Head of caudate nucleus (tissue), 42 donors: Measurements from ENCODE around the gene LILRA6.
"Not testable (repeated sequence)": the region's sequence is repeated elsewhere in the genome, so short reads cannot be mapped to it uniquely, and the experiment has no call there.

ENCODE experiments used
- DNase-seq, 42 donors: peaks; one replicate each; pipeline versions ENCODE4 v3.0.0 to v3.0.0-alpha.2; 2020 to 2021; ENCODE audit warnings: mixed read lengths in 7 of 42
- intact Hi-C: fragments of 100-400 bp; cut with DNase I; formaldehyde crosslinking; loops from one replicate; pipeline ENCODE4 v1.15.0; 2022

Gene LILRA6

DNA sequence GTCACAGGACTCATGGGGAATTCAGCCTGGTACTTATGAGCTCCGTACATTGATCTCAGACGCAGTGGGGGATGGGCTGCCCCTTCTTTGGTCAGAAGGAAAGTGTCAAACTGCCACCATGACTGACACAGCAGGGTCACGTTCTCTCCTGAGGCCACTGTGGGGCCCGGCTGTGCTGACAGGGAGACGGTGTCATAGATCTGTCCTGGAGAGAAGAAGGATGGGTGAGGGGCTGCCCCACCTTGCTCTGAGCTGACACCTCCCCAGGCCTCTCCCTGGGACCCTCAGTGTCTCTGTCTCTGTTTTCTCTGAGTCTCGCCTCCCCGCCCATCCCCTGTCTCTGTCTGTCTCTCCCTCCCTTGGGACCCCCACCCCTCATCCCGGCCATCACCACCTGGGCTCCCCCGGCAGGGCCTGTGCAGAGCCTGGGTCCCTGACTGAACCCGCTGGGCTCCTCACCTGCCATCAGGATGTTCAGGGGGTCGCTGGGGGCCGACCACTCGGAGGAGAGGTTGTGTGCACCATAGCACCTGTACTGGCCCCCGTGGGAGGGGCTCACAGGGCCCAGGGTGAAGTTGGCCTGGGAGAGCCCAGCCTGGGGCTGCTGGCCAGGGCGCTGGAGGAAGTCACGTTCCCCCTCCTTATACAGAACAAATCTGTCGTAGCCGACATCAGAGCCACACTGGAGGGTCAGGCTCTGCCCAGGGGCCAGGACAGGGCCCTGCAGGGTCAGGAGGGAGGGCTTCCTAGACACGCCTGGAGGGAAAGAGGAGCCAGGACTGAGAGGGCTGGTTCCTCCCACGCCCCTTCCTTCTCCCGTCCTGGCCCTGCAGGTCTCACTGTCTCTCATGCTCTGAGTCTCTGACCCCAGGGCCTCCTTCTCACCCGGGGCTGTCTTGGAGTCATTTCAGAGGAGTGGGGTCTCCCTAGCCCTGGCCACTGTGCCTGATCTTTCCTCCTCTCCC is 1.9 kb downstream of the LILRA6 start:
- intact Hi-C loops, DNase-seq: not testable (repeated sequence)

DNA sequence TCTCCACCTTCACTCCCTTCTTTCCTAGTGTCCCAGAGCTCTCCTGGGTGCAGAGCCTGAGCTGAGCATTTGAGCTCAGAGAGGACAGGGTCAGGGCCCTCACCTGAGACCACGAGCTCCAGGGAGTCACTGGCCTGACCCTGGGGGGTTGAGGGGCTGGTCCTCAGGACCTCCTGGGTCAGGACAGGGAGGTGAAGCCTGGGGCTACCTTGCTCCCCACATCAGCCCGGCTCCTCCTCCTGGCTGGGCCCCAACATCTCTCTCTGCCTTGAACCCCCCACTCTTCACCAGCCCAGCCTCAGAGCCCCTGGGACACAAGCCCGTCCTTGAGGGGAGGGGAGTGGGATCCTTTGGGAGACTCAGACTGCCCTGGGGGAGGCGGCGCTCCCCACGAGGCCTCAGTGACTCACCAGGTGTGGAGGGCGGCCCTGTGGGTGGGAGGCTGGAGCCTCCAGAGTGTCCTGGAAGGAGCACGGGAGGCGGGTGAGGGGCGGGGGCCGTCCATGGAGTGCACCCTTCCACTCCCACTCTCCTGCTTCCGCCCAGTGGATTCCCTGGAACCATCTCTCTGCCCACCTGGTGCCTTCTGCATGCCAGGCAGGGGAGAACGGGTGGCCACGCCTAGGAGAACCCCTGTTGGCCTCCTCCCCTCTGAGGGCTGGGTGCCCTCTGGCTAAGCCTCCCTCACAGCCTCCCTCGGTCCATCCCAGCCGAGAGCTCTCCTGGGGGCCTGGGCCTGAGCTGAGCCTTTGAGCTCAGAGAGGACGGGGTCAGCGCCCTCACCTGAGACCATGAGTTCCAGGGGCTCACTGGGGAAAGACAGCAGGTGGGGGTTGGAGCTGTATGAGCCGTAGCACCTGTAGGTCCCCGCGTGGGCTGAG is 2.9 kb downstream of the LILRA6 start:
- not testable (repeated sequence) for DNase-seq

DNA sequence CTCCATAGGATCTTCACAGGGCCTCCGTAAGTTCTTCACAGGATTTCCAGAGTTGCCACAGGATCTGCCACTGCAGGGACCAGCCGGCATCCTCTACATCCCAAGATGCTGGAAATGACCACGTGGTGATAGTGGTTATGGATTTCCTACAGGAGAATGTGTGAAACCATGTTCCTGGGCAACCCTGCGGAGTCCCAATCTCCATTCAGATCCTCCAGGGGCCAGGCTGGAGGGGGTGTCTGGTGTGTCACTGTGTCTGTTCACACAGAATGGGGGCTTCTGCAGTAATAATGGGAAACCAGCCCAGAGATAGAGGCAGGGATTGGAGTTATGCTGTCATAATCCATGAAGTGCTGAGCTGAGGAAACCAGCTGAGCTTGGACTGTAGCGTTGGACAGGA is 8.6 kb downstream of the LILRA6 start:
- intact Hi-C loops = loop anchor here (5.0 kb wide), 1 partner anchor 67 kb away; no protein-coding TSS in a partner anchor
- no peak for DNase-seq

More for the DNA sequence above, 2.9 kb downstream of the LILRA6 start:
- intact Hi-C loops = not testable (repeated sequence)

DNA sequence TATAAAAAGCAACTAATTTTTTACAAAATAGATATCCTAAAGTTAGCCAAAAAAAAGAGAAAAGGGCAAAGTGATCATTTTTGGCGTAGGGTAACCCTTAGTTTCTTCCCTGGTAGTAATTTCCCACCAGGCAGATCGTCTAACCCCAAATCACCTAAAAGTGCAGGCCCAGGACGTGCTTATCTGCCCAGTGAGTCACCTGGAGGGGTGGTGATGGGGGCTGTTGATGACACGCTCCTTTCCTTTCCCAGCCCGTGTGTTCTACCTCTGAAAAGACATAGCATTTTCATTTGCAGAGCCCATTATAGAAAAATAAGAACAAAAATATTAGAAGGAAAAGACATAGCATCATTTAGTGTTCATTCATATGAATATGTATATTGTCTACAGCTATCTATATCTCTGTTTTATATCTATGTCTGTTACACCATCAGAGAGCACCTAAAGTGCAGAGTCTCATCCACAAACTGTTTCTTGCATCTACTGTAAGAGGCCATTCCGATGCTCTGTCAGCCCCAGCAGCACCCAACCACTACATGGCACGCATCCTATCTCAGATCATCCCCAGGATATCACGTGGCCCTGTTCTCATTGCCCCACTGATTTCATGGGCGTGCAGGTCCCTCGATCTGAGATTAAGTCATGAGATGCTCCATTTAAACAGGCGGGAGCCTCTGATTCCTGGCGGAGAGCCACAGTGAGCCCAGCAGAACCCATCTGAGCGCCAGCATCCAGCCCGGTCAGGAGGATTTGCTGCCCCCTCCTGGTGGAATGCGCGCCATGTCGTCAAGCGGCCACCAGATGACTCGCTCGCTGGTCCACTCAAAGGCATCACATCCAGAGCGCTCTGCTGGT is 11.3 kb downstream of the LILRA6 start:
- intact Hi-C loops = loop anchor here (5.0 kb wide), 1 partner anchor 64 kb away; no protein-coding TSS in a partner anchor

DNA sequence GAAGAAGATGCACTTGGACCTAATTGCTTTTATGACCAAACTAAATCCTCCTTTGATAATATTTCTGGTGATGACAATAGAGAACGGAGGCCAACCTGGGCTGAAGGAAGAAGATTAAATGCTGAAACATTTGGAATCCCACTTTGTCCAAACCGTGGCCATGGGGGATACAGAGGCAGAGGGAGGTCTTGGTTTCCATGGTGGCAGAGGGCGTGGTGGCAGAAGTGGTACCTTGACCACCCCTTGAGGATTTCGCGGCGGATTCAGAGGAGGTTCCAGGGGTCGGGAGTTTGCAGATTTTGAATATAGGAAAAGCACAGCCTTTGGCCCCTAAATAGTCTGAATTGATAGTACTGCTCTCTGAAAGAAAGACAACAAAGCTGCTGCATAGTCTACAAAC is 12.6 kb downstream of the LILRA6 start:
- intact Hi-C loops = loop anchor here (5.0 kb wide), 1 partner anchor 63 kb away; no protein-coding TSS in a partner anchor
- peak in 1 of 42 donors; percentile 6 for DNase-seq

More for the DNA sequence above, 11.3 kb downstream of the LILRA6 start:
- peak; percentile 74 to 96 (median 91) for DNase-seq

DNA sequence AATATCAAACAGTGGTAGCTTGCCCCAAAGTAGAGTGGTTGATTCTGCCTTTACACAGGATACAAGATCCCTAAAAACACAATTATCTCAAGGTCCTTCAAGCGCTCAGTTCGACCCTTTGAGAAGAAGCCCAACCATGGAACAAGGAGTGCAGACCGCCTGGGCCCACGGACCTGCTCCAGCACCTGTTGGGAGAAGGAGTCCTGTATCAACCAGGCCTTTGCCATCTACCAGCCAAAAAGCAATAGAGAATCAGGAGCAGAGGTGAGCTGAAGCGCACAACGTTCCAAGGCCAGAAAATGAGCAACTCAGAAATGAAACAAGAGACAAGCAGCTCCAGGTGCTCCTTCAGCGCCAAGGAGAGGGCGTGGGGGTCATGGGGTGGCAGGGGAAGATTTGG is 13.4 kb downstream of the LILRA6 start:
- intact Hi-C loops = no loop called here
- DNase-seq = no peak

DNA sequence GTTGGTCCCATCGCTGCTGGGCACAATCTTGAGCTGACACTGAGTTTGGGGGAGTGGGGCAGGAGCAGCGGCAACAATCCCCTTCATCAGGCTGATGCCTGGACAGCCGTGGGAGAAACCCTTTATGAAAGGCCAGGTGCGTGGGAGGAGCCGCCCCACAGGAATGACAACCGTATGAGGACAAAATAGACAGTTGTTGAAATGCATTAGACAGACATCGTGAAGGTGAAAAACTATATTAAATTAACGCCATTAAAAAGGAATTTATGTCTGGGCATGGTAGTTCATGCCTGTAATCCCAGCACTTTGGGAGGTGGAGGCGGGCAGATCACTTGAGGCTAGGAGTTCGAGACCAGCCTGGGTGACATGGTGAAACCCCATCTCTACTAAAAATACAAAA is 18.0 kb downstream of the LILRA6 start:
- DNase-seq, intact Hi-C loops: not testable (repeated sequence)

DNA sequence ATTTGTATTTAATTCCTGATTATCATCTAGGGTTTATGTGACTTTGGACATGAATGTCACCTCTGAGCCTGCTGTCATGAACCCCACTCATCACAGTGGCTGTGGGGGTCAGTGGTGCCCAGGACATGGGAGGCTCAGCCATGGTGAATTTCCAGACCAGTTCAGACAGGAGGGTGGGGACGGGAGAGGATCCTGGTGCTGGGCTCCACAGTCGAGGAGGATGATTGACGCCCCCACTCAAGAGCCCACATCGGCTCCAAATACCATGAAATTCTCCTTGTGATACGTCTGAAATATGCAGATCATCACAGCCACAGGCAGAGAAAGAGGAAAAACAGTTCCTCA is 18.7 kb downstream of the LILRA6 start:
- intact Hi-C loops, DNase-seq: not testable (repeated sequence)

DNA sequence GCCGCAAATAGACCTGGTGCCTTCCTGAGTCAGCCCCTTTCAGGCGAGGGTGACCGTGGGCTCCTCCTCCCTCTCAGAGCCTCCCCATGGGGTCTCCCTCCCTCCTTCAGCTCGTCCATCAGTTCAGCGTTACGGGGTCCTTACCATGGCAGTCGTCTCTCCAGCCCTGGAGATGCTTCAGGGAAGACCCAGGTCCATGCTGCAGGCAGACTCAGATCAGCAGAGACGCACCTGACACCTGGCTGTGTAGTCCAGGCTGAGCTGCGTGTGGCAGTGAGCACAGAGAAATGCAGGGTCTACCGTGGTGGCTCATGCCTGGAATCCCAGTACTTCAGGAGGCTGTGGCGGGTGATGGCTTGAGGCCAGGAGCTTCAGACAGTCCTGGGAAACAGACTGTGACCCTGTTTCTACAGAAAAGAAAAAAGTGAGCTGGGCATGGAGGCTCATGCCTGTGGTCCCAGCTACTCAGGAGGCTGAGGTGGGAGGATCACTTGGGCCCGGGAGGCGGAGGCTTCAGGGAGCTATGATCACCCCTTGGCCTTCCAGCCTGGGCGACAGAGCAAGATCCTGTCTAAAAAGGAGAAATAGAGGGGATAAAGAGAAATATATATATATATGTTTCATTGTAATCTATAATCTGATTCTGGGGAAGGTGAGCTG is 19.2 kb downstream of the LILRA6 start:
- DNase-seq, intact Hi-C loops: not testable (repeated sequence)

DNA sequence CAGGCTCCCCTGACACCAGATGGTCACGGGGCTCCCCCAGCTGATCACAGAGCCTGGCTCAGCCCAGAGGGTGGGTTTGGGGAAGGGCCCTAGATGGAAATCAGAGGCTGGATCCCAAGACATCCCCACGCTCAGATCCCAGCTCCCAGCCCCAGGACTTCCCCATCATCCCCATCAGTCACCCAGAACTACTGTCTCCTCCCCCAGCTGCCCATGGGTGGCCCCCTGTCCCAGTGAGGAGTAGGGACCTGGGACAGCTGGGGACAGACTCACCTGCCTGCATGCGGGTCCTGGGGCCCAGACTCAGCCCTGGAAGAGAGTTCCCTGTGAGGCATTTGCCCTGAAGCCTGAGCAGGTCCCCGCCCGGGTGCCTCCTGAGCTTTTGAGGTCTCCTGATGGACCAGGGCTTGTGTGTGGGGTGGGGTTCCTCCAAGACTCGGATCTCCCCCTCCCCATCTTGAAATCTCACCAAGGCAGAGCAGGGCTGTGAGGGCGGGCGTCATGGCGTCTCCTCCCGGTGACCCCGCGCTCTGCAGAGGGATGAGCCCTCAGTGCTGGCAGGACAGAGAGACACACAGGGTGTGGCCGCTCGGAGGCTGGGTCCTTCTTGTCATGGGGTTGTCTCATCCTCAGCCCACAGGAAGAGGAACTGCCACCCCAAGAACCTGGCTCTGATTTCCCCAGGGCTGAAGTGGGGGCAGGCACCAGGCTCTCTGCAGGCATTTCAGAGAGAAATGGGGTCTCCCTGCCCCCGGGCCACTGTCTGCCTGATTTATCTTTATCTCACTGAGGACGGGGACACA is 19.9 kb downstream of the LILRA6 start, which contains the start of gene LILRB3:
TSS of gene LILRB3 (minus strand) at position 534 of the 803 bp plus-strand sequence. CDS start at position 503, 31 bp downstream.
- intact Hi-C loops, DNase-seq: not testable (repeated sequence)

DNA sequence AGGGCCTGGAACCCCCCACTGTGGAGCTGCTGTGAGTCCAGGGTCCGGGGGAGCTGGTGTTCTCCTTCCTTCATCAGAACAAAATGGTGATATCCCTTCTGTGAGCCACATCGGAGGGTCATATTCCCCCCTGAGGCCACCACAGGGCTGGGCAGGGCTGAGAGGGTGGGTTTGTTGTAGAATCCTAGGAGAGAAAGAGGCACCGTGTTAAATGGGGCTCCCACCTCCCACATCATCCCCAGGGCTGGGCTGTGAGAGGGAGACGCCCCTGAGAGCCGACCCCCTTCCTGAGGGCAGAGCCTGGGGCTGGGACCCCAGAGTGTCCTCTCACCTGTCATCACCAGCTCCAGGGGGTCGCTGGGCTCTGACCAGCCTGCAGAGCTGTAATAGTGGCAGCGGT is 20.6 kb downstream of the LILRA6 start:
- intact Hi-C loops, DNase-seq: not testable (repeated sequence)

DNA sequence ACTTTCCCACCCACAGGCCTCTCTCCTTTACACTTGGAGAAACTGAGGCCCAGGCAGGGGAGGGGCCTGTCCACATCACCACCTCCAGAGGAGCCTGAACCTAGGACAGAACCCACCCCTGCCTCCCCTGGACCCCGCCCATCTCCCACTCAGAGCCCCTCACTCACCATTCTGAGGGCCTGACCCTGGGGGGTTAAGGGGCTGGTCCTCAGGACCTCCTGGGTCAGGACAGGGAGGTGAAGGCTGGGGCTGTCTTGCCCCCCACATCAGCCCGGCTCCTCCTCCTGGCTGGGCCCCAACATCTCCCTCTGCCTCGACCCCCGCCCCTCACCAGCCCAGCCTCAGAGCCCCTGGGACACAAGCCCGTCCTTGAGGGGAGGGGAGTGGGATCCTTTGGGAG is 22.9 kb downstream of the LILRA6 start:
- intact Hi-C loops, DNase-seq: not testable (repeated sequence)

DNA sequence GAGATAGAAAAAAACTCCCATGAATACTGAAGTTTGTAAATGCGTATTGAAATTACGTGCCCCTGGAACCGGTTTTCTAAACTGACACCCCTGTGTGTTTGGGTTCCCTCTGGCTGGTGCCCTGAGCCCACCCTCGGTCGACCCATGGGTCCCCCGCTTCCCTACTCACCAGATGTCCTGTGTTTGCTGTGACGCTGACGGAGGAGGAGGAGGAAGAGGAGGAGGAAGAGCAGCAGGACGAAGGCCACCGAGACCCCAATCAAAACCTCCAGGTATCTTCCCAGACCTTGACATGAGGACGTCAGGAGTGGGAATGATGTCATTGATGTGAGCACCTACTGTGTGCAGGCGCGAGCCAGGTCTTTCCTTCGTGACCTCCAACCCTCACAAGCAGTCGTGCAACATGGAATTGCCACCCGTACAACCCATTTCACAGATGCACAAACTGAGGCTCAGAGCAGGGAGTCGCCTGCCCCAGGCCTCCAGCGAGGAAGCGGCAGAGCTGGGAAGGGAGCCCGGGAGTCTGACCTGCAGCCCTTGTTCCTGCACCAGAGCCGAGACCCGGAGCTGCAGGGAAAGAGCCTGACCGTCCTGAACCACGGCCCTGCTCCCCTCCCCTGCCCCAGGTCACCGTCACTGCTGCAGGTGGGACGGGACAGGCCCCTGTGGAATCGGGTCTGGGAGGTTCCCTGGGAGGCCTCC is 23.5 kb downstream of the LILRA6 start:
- intact Hi-C loops = no loop called here
- no peak for DNase-seq

DNA sequence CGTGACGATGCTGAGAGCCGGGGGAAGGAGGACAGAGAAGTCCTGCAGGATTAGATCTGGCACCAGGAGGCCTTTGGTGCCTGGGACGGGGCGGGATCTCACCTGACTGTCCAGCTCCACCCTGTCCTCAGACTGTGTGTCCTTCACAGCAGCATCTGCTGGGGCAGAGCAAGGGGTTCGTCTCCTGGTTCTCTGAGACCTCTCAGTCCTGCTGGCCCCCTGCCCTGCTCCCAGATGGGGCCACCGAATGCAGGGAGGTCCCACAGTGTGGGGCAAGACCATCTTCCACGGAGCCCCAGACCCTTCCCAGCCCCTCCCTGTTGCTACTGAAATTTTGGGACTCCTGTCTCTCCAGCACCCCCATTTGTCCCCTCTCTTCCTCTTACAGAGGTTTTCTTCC is 24.3 kb downstream of the LILRA6 start:
- intact Hi-C loops = no loop called here

DNA sequence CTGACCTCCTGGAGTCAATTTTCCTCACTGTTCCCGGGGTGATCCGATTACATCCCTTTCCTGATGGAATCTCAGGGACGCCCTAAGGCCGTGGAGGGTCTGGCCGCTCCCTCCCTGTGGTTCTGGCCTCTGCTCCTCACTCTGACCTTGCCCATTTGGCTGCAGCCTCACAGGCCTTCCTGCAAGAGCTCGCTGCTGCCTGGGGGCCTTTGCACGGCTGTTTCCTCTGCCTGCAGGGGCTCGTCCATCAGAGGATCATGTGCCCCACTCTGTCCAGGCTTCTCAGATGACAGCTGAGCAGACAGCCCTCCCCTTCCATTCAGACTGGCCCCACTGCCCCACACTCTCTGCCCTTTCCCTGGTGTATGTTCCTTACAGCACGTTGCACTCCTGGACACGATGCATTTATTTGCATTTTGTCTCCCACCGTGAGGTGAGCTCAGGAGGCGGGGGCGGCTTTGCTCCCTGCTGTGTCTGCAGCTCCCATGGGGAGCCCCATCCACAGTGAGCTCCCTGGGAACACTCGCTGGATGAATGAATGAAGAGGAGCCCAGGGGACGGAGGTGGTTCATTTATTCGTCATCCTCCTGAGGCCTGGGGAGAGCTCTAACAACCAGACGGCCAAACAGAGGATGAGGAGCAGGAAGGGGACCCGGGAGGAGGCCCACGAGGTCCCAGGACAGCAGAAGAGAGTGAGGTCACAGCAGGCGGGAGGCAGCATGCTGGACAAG is 24.9 kb downstream of the LILRA6 start:
- intact Hi-C loops, DNase-seq: not testable (repeated sequence)

More for the DNA sequence above, 24.3 kb downstream of the LILRA6 start:
- DNase-seq = no peak

DNA sequence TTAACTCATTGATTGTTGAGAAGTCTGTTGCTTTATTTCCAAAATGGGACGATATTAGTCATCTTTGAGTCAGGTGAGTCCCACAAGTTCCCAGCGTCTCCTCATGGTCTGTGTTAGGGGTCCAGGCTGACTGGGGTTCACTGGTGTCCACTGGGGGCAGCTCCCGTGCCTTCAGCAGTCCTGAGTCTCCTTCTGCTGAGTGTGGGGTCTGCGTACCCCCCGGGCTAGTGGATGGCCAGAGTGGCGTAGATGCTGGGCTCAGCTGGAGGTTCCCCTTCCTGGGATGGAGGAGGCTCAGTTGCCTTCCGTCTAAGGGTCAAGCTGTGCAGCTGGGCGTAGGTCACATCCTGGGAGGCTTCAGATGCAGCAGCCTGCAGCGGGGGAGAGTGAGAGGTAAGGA is 25.7 kb downstream of the LILRA6 start:
- intact Hi-C loops = no loop called here
- no peak for DNase-seq
